Fibroblast of lung (primary cell): ENCODE results near the gene CTRL.

Experiments used
- CTCF ChIP-seq, 2 donors: IDR thresholded peaks in 1 of 2; conservative IDR thresholded peaks in 1 of 2; 1 replicate in 1 of 2; 2 replicates in 1 of 2; pipeline ENCODE4 v1.5.1; 2011 to 2012; ENCODE audit warnings: low read length in 2 of 2, control low read depth in 1 of 2, inconsistent platforms in 1 of 2, low read depth in 1 of 2, mild to moderate bottlenecking in 1 of 2
- EZH2 ChIP-seq: IDR thresholded peaks from 2 replicates; pipeline ENCODE4 v1.5.1; 2012; ENCODE audit warnings: low read length, control low read depth, mild to moderate bottlenecking; ENCODE audit errors: missing control alignments

- TF ChIP-seq EZH2 (no peak), CTCF (conservative IDR thresholded peaks at IDR 0.05 in 1 of 2, IDR thresholded peaks at IDR 0.05 in 1 of 2; ENCODE audit: low read depth in 1 of 2, low read length in 2 of 2) (no peak)
Observed at GRCh38 chr16:67946128-67946569, 14.5 kb upstream of the CTRL start.
